ENCODE data around the gene B3GALT2.

Gene B3GALT2

GRCh38 chr1:193142409-193142808, 44.0 kb downstream of the B3GALT2 start:
- Histone ChIP-seq H3K36me3 (ENCODE audit: insufficient read depth, low read length) (peaks cover 94% of the 10 kb centered on the region), H3K4me1 (ENCODE audit: insufficient read depth, low read length) (peaks cover 6% of the 10 kb centered on the region; the same call in 1 of the 2 replicates), H3K9me3 (ENCODE audit: insufficient read depth, low read depth, low read length) (no peaks in the 10 kb centered on the region), H3K27me3 (ENCODE audit: insufficient read depth, low read length) (no peaks in the 10 kb centered on the region), H3K9ac (ENCODE audit: low read depth, low read length) (no peak overlapping the region), H3K4me3 (ENCODE audit: low read length) (no peak overlapping the region), H3K27ac (ENCODE audit: low read depth, low read length) (no peak overlapping the region)
- WGBS, result 92% methylated on average over 2 of the region's 2 CpGs

GRCh38 chr1:193141804-193142203, 44.6 kb downstream of the B3GALT2 start:
- no peak overlapping the region for H3K27ac ChIP-seq (ENCODE audit: low read depth, low read length)
- 89% methylated on average over 1 of the region's 3 CpGs for WGBS
- peaks cover 6% of the 10 kb centered on the region; the same call in 1 of the 2 replicates for H3K4me1 ChIP-seq (ENCODE audit: insufficient read depth, low read length)
- peaks cover 94% of the 10 kb centered on the region for H3K36me3 ChIP-seq (ENCODE audit: insufficient read depth, low read length)
- H3K9me3 ChIP-seq (ENCODE audit: insufficient read depth, low read depth, low read length), result no peaks in the 10 kb centered on the region
- H3K27me3 ChIP-seq (ENCODE audit: insufficient read depth, low read length), result no peaks in the 10 kb centered on the region
- no peak overlapping the region for H3K4me3 ChIP-seq (ENCODE audit: low read length)
- H3K9ac ChIP-seq (ENCODE audit: low read depth, low read length), result no peak overlapping the region

DNA sequence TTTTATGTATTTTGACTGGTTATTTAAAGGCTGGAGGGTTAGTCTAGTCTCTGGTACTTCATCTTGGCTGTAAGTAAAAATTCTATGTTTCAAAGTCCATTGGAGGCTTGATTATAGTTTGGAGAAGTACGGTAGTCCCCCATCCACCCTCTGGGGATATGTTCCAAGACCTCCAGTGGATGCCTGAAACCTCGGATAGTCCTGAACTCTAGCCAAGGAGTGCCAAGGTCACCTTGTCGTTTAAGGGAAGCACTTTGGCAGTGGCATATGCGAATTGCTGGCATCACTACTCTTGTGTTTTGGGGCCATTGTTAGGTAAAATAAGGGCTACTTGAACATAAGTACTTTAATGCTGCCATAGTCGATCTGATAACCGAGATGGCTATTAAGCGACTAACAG, 46.2 kb downstream of the B3GALT2 start:
- WGBS, result 93% methylated on average over 7 of the region's 7 CpGs
- H3K36me3 ChIP-seq (ENCODE audit: insufficient read depth, low read length), result peaks cover 94% of the 10 kb centered on the region
- H3K27me3 ChIP-seq (ENCODE audit: insufficient read depth, low read length), result no peaks in the 10 kb centered on the region
- no peaks in the 10 kb centered on the region for H3K9me3 ChIP-seq (ENCODE audit: insufficient read depth, low read depth, low read length)
- H3K4me3 ChIP-seq (ENCODE audit: low read length), result no peak overlapping the region
- H3K9ac ChIP-seq (ENCODE audit: low read depth, low read length), result no peak overlapping the region
- H3K27ac ChIP-seq (ENCODE audit: low read depth, low read length), result no peak overlapping the region
- peaks cover 6% of the 10 kb centered on the region; the same call in 1 of the 2 replicates for H3K4me1 ChIP-seq (ENCODE audit: insufficient read depth, low read length)

- Histone ChIP-seq H3K4me1 (ENCODE audit: insufficient read depth, low read length) (no peaks in the 10 kb centered on the region), H3K9ac (ENCODE audit: low read depth, low read length) (no peak overlapping the region), H3K27me3 (ENCODE audit: insufficient read depth, low read length) (no peaks in the 10 kb centered on the region), H3K4me3 (ENCODE audit: low read length) (no peak overlapping the region), H3K36me3 (ENCODE audit: insufficient read depth, low read length) (peaks cover 83% of the 10 kb centered on the region), H3K27ac (ENCODE audit: low read depth, low read length) (no peak overlapping the region), H3K9me3 (ENCODE audit: insufficient read depth, low read depth, low read length) (no peaks in the 10 kb centered on the region)
- WGBS, result 96% methylated on average over 2 of the region's 2 CpGs
These were observed 55.0 kb downstream of the B3GALT2 start for GRCh38 chr1:193131266-193131860.
